HEK293T (cell line): ENCODE data around the gene CASTOR1.

Experiments
- BHLHE40 ChIP-seq: fragments of 450-650 bp; IDR thresholded peaks from 2 replicates; pipeline ENCODE4 v1.6.1; 2016; ENCODE audit warnings: mild to moderate bottlenecking, moderate library complexity, borderline replicate concordance
- NFRKB ChIP-seq: fragments of 450-650 bp; IDR thresholded peaks from 2 replicates; pipeline ENCODE4 v1.6.1; 2016; ENCODE audit warnings: mild to moderate bottlenecking, moderate library complexity
- SP1 ChIP-seq: fragments of 450-650 bp; IDR thresholded peaks from 2 replicates; pipeline ENCODE4 v1.6.1; 2017
- TARDBP ChIP-seq: fragments of 450-650 bp; IDR thresholded peaks from 2 replicates; pipeline ENCODE4 v1.6.1; 2016

DNA sequence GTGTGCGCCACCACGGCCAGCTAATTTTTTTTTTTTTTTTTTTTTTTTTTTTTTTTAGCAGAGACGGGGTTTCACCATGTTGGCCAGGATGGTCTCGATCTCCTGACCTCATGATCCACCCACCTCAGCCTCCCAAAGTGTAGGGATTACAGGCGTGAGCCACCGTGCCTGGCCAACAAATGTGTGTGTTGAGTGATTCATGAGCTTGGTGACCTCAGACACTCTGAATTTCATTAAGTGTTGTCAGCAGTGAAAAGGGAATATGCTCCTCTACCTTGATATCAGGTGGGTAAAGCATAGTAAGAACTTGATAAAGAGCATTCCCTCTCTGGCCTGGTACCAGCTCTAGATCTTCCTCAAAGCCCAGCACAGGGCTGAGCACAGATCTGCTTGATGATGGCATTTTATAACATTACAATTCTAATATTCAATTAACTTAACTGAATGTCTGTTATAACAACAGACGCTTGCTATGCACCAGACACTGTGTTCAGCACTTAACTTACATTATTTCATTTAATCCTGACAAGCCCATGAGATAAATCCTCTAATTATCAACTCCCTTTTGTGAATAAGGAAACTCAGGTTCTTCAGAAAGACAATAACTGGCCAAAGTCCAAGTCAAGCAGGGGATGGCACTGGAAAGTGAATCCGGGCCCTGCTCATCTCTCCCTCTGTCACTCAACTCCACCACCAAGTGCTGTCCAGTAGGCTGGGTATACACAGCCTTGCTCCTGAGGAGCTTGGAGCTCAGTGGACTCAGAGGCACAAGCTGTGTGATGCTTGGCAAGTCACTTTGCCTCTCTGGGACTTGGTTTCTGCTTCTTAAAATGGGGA lies 24.4 kb upstream of the CASTOR1 start:
- TF ChIP-seq BHLHE40 (no peak), TARDBP (no peak), SP1 (no peak), NFRKB (no peak)
